Activated B cell treated with CpG ODN at 0.5 μM for 24 hours (primary cell): ENCODE measurements around the gene ELL. TPM values are rescaled to one million over a fixed set of nuclear protein-coding genes. Genes with fewer than 3 reads are reported as not detected.
A peak's percentile ranks its signal among the peaks of the same experiment; 100 is the strongest.

Experiments
- ATAC-seq: fragments of 200-7000 bp; cut with Tn5 transposase; one replicate; pipeline ENCODE4 v1.10.0; 2021; ENCODE audit warnings: low read depth, mild to moderate bottlenecking, moderate library complexity
- CTCF ChIA-PET: fragments of 350-600 bp; sonication (Branson Sonifier 250); formaldehyde crosslinking; loops from one replicate; lab custom pipeline; 2021; ENCODE audit warnings: antibody characterized with exemption; lab: Charles Lee
- POLR2A ChIA-PET: fragments of 350-600 bp; sonication (Branson Sonifier 250); formaldehyde crosslinking; loops from one replicate; lab custom pipeline; 2021; ENCODE audit warnings: antibody characterized with exemption; lab: Charles Lee
- DNase-seq: peaks from one replicate; pipeline ENCODE4 v3.0.0; 2022
- H3K27ac Mint-ChIP-seq: one replicate; pipeline ENCODE4 v1.8.0; 2020; ENCODE audit warnings: mixed read lengths
- H3K27me3 Mint-ChIP-seq: one replicate; pipeline ENCODE4 v1.8.0; 2021; ENCODE audit warnings: mixed read lengths
- H3K36me3 Mint-ChIP-seq: one replicate; pipeline ENCODE4 v1.8.0; 2021; ENCODE audit warnings: low read depth, mixed read lengths
- H3K4me1 Mint-ChIP-seq: one replicate; pipeline ENCODE4 v1.8.0; 2021; ENCODE audit warnings: mixed read lengths
- H3K4me3 Mint-ChIP-seq: one replicate; pipeline ENCODE4 v1.8.0; 2020; ENCODE audit warnings: mild to moderate bottlenecking, mixed read lengths
- H3K9me3 Mint-ChIP-seq: one replicate; pipeline ENCODE4 v1.8.0; 2020; ENCODE audit warnings: mixed read lengths
- CTCF ChIP-seq: fragments of 200-600 bp; IDR thresholded peaks from one replicate; pipeline ENCODE4 v1.8.0; 2022; ENCODE audit warnings: antibody characterized with exemption, mild to moderate bottlenecking
- intact Hi-C: fragments of 100-400 bp; cut with micrococcal nuclease; formaldehyde crosslinking; loops from one replicate; pipeline ENCODE4 v1.15.1; 2024
- total RNA-seq: library from RNA; stranded (reverse); gene quantifications from 2 replicates; pipeline ENCODE4 v1.2.3, GENCODE V29; 2022

ELL gene
- total RNA-seq, 1 donor from 2014 or later = 32.6 TPM

GRCh38 chr19:18496980-18497256 is 25.0 kb downstream of the ELL start:
- no peak for TF ChIP-seq CTCF
- CTCF ChIA-PET = interaction anchor here (0.8 kb wide), 1 partner anchor 97 kb away, joined by 3 read pairs; no protein-coding TSS in a partner anchor
- Mint-ChIP-seq H3K36me3 (peaks cover 5% of the 10 kb centered on the region), H3K27me3 (no peaks in the 10 kb centered on the region), H3K4me3 (no peak overlapping the region), H3K4me1 (peaks cover 76% of the 10 kb centered on the region), H3K9me3 (no peaks in the 10 kb centered on the region), H3K27ac (no peak overlapping the region)
- DNase-seq (no peak), ATAC-seq (no peak)
- intact Hi-C loops = no loop called here
- POLR2A ChIA-PET = interaction anchor here (1.0 kb wide), 1 partner anchor 11 kb away, joined by 3 read pairs; no protein-coding TSS in a partner anchor

- POLR2A ChIA-PET = interaction anchor here (0.6 to 1.0 kb wide), 4 partner anchors 11 to 316 kb away, joined by 3 to 5 read pairs (median 4); partner anchors contain the start of gene KXD1
- H3K27me3 Mint-ChIP-seq = no peaks in the 10 kb centered on the region
- peaks cover 71% of the 10 kb centered on the region for H3K4me1 Mint-ChIP-seq
- peaks cover 5% of the 10 kb centered on the region for H3K36me3 Mint-ChIP-seq
- no peak for TF ChIP-seq CTCF
- no peaks in the 10 kb centered on the region for H3K9me3 Mint-ChIP-seq
- intact Hi-C loops = no loop called here
- ATAC-seq (peak; percentile 61), DNase-seq (no peak)
- CTCF ChIA-PET = interaction anchor here (0.7 to 0.8 kb wide), 2 partner anchors 45 to 98 kb away, joined by 3 read pairs; no protein-coding TSS in a partner anchor
- no peak overlapping the region for H3K27ac Mint-ChIP-seq
- H3K4me3 Mint-ChIP-seq = no peak overlapping the region
Measured at GRCh38 chr19:18496167-18496979, 25.5 kb downstream of the ELL start.

- Mint-ChIP-seq H3K4me1 (peaks cover 65% of the 10 kb centered on the region), H3K27me3 (no peaks in the 10 kb centered on the region), H3K27ac (no peak overlapping the region), H3K4me3 (no peak overlapping the region), H3K9me3 (no peaks in the 10 kb centered on the region), H3K36me3 (peaks cover 1% of the 10 kb centered on the region)
- intact Hi-C loops = no loop called here
- CTCF ChIA-PET = no interaction called here
- POLR2A ChIA-PET = interaction anchor here (0.6 to 0.8 kb wide), 2 partner anchors 16 to 62 kb away, joined by 3 to 5 read pairs; partner anchors contain the start of gene KXD1
- no peak for DNase-seq
- no peak for ATAC-seq
- TF ChIP-seq CTCF = no peak
Measured at GRCh38 chr19:18495204-18495911, 26.5 kb downstream of the ELL start.

GRCh38 chr19:18494267-18494607 is 27.6 kb downstream of the ELL start:
- ATAC-seq = no peak
- CTCF ChIA-PET = no interaction called here
- Mint-ChIP-seq H3K27me3 (no peaks in the 10 kb centered on the region), H3K4me3 (no peak overlapping the region), H3K27ac (no peak overlapping the region), H3K36me3 (peaks cover 1% of the 10 kb centered on the region), H3K4me1 (peaks cover 55% of the 10 kb centered on the region), H3K9me3 (no peaks in the 10 kb centered on the region)
- no peak for TF ChIP-seq CTCF
- DNase-seq = no peak
- POLR2A ChIA-PET = interaction anchor here (0.6 kb wide), 1 partner anchor 115 kb away, joined by 7 read pairs; no protein-coding TSS in a partner anchor
- intact Hi-C loops = no loop called here
